Lower leg skin (tissue), 4 donors: ENCODE measurements around the gene HMGXB3. TPM values are rescaled to one million over a fixed set of nuclear protein-coding genes. Genes with fewer than 3 reads are reported as not detected.

Source experiments
- DNase-seq, 2 donors: peaks; one replicate each; pipeline ENCODE4 v3.0.0-alpha.2; 2019; ENCODE audit warnings: low spot score in 2 of 2
- H3K4me3 ChIP-seq: fragments of 200-600 bp; sonication (generic); 2 replicates; pipeline ENCODE4 v1.5.1; 2017; ENCODE audit warnings: mild to moderate bottlenecking, low read depth; ENCODE audit not compliant: poor library complexity, severe bottlenecking
- POLR2A ChIP-seq, 2 donors: fragments of 450-650 bp; IDR thresholded peaks; one replicate each; pipeline ENCODE4 v1.6.1; 2016 to 2017; ENCODE audit warnings: antibody characterized with exemption in 2 of 2, mild to moderate bottlenecking in 1 of 2, moderate library complexity in 1 of 2
- WGBS, 2 donors: methylation state at CpG; one replicate each; pipeline ENCODE4 v1.1.5; 2018; 5-methylcytosine and 5-hydroxymethylcytosine counted together
- intact Hi-C: fragments of 100-400 bp; cut with DNase I; formaldehyde crosslinking; loops from one replicate; pipeline ENCODE4 v1.15.0; 2023; ENCODE audit warnings: low total_unique reads
- total RNA-seq, 4 donors: library from RNA; depleted of rRNA; stranded (reverse); fragments of >200 nt; gene quantifications; one replicate each; pipeline ENCODE4 v1.1.0, GENCODE V29; 2016
- TF ChIP-seq, protein P1 (sequence below), 3 donors: fragments of 450-650 bp; IDR thresholded peaks; one replicate each; pipeline ENCODE4 v1.5.1; 2016; ENCODE audit warnings: antibody characterized with exemption in 3 of 3, mild to moderate bottlenecking in 3 of 3, moderate library complexity in 2 of 3

The HMGXB3 gene
- total RNA-seq, 4 donors from 2014 or later = 24.6 to 32.0 (median 26.1) TPM

GRCh38 chr5:149957855-149958254, 42.7 kb upstream of the HMGXB3 start:
- no peak overlapping the region for H3K4me3 ChIP-seq
- DNase-seq = no peak
- TF ChIP-seq, protein P1, sequence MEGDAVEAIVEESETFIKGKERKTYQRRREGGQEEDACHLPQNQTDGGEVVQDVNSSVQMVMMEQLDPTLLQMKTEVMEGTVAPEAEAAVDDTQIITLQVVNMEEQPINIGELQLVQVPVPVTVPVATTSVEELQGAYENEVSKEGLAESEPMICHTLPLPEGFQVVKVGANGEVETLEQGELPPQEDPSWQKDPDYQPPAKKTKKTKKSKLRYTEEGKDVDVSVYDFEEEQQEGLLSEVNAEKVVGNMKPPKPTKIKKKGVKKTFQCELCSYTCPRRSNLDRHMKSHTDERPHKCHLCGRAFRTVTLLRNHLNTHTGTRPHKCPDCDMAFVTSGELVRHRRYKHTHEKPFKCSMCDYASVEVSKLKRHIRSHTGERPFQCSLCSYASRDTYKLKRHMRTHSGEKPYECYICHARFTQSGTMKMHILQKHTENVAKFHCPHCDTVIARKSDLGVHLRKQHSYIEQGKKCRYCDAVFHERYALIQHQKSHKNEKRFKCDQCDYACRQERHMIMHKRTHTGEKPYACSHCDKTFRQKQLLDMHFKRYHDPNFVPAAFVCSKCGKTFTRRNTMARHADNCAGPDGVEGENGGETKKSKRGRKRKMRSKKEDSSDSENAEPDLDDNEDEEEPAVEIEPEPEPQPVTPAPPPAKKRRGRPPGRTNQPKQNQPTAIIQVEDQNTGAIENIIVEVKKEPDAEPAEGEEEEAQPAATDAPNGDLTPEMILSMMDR (IDR thresholded peaks at IDR 0.05) = no peak
- TF ChIP-seq POLR2A (IDR thresholded peaks at IDR 0.05) = no peak
- intact Hi-C loops = no loop called here
- WGBS, 2 donors = 83 to 87% methylated on average over 4 of the region's 4 CpGs

DNA sequence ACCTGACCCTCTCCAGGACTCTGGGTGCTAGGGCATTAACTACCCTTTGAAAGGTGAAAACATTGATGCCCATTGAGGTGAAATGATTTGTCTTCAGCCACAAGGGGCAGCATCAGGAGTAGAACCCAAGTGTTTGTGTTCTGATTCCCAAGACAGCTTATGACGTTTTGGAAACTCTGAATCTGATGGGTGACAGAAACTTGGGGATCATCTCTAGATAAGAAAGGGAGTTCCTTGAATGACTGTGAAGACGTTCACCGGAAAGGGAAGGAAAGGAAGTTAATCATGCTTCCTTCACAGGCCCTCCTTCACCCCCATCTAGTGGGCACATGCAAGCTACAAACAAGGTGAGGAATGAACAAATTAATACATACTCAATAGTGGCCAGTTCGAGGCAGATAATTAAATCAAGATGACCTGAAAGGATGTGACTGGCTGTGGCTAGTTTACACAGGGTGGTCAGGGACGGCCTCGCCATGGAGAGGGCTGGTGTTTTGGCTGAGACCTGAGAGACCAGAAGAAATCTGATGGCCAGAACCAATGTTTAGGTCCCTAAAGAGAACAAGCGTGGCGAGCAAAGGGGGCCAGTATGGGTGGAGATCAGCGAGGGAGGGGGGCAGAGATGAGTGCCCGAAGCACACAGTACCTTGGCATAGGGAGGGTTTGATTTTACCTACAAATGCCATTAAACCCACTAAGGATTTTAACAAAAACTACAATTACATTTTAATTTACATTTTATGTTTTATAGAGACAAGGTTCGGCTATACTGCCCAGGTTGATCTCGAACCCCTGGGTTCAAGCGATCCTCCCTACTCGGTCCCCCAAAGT, 40.9 kb upstream of the HMGXB3 start:
- DNase-seq = peak in 1 of 2 donors; percentile 34
- WGBS, 2 donors = 34 to 35% methylated on average over 14 of the region's 14 CpGs
- TF ChIP-seq POLR2A (IDR thresholded peaks at IDR 0.05) = no peak
- TF ChIP-seq, protein P1 (IDR thresholded peaks at IDR 0.05) = no peak
- peak overlapping the region; percentile 62 for H3K4me3 ChIP-seq
- intact Hi-C loops = loop anchor here (5.0 kb wide), 1 partner anchor 122 kb away; no protein-coding TSS in a partner anchor

GRCh38 chr5:149960272-149961185, 40.0 kb upstream of the HMGXB3 start, which contains the start of gene SLC26A2:
SLC26A2 (plus strand) TSS chr5:149960758; CDS start chr5:149977653, 16,895 bp downstream.
- TF ChIP-seq POLR2A (IDR thresholded peaks at IDR 0.05) = peak in 1 of 2 donors; percentile 51
- TF ChIP-seq, protein P1 (IDR thresholded peaks at IDR 0.05) = no peak
- DNase-seq = peak; percentile 97 to 99
- peak within 1 kb of the TSS; percentile 62 for H3K4me3 ChIP-seq
- WGBS, 2 donors = 1% methylated on average over 37 to 77 of the region's 84 CpGs
- intact Hi-C loops = loop anchor here (5.0 kb wide), 1 partner anchor 123 kb away; no protein-coding TSS in a partner anchor

DNA sequence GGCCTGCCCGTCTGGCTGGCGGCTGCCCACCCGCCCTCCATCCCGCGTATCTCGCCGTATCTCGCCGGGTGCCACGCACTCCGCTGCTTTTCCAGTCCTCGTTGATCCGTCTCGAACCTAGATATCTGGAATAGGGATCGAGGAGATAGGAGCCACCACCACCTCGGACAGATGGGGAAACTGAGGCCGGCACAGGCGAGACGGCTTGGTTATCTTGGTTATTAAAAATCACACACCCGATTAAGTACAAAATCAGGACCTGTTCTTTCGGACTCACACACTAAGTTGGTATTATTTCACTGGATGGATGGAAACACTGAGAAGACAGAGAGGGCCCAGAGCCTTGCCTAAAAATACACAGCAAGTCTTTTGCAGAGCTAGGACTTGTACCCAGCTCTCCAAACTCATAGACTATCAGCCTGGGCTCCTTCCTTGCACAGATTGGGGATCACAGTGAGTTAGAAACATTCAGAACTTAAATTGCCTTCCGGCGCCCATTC, 39.3 kb upstream of the HMGXB3 start:
- intact Hi-C loops = loop anchor here (5.0 kb wide), 1 partner anchor 124 kb away; no protein-coding TSS in a partner anchor
- 11 to 13% methylated on average over 23 of the region's 23 CpGs for WGBS, 2 donors

DNA sequence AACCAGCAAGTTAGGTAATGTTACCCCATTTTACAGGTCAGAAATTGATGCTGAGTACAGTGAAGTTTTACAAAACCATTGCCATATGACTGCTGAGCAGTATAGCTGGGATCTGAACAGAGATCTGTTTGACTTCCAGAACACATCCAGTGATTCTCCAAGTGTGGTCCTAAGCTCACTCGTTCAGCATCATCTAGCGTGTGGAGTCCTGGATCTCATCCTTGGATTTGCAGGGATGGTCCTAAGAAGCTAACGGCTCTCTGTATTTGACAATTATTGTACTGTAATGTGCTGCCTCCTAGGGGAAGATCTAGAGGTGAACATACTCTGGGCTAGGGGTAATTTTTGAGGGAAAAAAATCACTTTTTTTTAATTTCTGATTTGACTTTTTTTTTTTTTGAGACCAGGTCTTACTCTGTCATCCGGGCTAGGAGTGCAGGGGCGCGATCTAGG, 38.6 kb upstream of the HMGXB3 start:
- DNase-seq = no peak
- no peak overlapping the region for H3K4me3 ChIP-seq
- intact Hi-C loops = loop anchor here (5.0 kb wide), 1 partner anchor 125 kb away; no protein-coding TSS in a partner anchor
- WGBS, 2 donors = 55 to 62% methylated on average over 6 of the region's 6 CpGs
- TF ChIP-seq POLR2A (IDR thresholded peaks at IDR 0.05) = no peak
- TF ChIP-seq, protein P1 (IDR thresholded peaks at IDR 0.05) = no peak

More for the DNA sequence above, 39.3 kb upstream of the HMGXB3 start:
- TF ChIP-seq, protein P1 (IDR thresholded peaks at IDR 0.05) = no peak
- TF ChIP-seq POLR2A (IDR thresholded peaks at IDR 0.05) = no peak
- peak overlapping the region; percentile 62 for H3K4me3 ChIP-seq
- DNase-seq = no peak
